NCI-H748 (cell line): Measurements from ENCODE around the gene ZNF622.
"Not testable (repeated sequence)": the region's sequence is repeated elsewhere in the genome, so short reads cannot be mapped to it uniquely, and the experiment has no call there.

Experiments used
- DNase-seq: peaks from one replicate; lab custom pipeline; 2025; ENCODE audit not compliant: unreplicated experiment; lab: John Stamatoyannopoulos, UW

Gene ZNF622

DNA sequence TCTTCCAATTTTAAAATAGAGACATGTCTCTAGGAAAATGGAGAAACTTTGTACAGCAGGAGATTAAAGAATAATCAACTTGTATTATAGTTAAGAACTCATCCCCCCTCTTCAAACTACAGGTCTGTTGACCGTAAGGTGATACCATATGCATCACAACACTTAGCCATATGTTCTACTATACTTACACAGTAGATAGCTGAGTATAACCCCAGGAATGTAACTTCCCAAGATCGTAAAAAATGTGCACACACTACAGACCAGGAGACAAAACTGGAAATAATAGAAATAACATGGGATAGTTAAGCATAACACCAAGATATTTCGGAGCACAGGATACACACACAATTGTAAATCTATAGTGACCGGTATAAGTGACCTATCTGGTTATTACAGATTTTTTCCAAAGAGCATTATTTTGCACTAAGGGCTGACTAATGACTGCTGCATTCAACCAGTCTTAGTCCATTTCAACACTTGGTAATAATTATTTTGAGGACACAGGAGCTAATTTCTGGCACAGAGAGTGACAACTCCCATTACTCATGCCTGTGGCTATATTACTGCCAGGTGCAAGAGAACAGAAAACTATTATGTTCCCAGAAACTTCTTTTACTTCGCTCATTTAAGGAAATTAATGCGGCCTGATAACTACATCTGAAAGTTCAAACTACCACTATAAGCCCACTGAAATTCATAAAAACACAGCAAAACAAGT lies 15.4 kb upstream of the ZNF622 start:
- peak; percentile 53 for DNase-seq

DNA sequence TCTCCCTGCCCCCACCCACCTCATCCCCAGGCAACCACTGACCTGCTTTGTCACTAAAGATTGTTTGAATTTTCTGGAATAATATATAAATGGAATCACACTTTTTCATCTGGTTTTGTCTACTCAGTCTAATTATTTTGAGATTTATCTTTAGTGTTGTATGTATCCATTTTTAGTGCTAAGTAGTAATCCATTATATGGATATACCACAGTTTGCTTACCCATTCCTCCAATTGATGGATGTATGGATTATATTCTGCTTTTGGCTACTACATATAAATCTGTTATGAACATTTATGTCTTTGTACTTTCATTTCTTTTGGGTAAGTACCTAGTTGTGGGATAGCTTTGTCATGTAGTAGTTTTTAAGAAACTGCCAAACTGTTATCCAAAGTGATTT lies 14.5 kb upstream of the ZNF622 start:
- DNase-seq, result no peak

DNA sequence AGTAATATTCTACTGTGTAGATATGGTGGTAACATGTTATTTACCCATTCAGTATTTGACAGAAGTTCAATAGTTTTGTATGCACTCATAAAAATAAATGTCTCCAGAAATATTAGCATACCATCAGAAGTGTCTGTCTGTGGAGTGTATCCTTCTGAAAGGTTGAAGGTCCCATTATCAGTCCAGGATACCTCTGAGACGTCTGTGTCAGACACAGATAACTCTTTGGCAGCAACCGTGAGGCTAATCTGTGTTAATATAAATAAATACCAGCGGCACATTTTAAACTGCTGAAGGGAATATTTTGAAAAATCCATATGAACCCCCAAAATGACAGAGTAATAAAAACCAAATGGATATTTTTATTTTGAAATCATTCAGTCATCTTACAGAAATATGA lies 11.9 kb upstream of the ZNF622 start:
- no peak for DNase-seq

DNA sequence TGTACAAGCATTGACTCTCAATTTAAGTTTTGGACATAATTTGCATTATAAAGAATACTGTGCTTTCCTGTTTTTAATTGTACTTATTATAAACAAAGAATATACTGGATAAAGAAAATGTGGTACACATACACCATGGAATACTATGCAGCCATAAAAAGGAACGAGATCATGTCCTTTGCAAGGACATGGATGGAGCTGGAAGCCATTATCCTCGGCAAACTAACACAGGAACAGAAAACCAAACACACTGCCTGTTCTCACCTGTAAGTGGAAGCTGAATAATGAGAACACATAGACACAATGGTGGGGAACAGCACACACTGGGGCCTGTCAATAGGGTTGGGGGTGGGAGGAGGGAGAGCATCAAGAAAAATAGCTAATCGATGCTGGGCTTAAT lies 10.8 kb upstream of the ZNF622 start:
- DNase-seq, result not testable (repeated sequence)

DNA sequence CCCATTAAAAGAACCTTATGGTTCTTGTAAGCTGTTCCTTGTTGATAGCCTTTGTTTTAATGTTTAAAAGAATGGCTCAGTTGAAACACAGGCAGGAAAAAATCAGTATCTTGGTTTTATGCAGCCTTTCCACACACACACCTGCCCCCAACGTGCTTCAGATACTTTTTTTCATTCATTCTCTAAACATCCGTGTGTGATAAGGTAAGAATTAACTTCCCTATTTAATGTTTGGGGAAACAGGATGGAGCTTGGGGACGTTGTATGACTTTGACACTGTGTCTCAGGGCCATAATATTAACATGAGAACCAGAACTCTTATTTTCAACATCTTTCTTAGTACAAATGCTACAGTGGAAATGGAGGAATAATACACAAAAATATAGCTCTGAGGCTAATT lies 5.8 kb upstream of the ZNF622 start:
- no peak for DNase-seq

DNA sequence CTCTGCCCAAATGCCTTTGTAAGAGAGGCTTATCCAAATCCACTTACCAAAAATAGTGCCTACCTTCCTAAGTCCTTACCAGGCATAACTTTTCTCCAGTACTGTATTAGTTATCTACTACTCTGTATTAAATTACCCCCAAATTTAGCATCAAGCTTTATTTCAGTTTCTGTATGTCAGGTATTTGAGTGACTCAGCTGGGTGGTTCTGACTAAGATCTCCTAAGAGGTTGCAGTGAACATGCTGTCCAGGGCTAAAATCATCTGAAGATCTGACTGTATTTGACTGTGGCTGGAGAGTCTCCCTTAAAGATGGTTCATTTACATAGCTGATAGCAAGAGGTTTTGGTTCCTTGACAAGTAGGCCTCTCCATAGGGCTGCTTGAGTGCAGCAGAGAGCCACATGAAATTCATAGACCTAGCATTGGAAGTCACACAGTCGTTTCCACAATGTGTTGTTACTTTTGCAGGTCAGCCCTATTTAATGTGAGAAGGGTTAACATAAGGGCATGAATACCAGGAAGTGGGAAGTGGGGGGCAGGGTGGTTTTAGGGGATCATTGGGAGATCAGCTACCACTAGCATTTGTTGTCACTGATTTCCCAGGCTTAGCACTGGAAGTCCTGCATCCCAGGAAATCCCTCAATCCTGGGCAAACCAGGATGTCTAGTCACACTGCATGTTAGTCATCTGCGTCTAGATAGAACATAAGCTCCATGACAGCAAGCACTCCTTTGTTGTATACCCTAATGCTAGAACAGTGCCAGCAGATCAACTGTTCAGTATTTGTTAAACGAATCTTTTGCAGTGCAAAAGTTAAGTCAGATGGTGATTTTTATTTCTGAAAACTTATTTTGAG lies 2.0 kb upstream of the ZNF622 start:
- DNase-seq, result no peak

DNA sequence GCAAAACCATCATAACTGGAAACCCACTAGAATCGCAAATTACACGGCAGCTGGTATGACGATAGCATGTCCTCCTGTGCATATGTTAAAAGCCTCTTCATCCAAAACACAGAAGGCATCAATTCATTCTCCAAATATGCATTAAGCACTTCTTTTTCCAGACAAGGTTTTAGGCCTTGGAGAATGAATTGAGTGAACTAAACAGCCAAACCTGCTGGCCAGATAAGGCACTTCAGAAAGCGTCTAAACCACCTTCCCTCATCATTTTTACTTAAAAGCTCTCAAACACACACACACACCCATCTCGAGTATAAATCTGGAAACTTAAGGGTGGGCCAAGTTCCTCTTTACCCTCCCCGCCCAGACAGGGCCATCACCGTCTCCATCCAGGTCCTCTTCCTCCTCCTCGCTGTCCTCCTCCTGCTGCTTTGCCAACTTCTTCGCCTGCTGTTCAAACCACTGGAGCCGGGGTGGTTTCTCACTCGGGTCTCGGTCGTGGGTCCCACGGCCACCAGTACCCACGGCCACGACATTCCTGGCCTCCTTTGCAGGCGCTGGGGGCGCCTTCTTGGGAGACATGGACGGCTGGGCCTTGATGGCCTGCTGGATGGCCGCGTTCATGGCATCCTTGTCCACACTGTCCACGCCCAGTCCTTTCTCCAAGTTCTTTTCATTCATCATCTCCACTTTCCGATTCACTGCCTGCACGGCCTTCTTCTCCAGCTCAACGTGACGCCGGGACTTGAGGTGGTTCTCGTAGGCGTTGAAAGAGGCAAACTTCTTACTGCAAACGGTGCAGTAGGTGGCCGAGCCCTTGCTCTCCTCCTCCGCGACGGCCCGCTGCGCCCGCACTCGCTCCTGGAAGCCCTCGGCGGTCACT lies 696 bp downstream of the ZNF622 start:
- DNase-seq, result no peak

DNA sequence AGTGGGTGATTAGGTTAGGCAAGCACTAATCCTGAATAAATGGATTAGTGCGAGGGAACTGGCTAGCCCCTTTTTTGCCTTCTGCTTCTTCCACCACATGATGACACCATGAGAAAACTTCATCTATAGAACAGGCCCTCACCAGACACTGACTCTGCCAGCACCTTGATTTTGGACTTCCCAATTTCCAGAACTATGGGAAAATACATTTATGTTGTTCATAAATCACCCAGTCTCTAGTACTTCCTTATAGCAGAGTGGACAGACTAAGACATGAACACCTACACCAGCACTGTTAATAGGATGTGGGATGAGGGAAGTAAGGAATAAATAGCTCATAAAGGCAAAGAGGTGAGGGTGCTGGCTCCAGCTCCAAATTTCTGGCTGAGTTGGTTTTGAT lies 1.4 kb downstream of the ZNF622 start:
- DNase-seq, result no peak

DNA sequence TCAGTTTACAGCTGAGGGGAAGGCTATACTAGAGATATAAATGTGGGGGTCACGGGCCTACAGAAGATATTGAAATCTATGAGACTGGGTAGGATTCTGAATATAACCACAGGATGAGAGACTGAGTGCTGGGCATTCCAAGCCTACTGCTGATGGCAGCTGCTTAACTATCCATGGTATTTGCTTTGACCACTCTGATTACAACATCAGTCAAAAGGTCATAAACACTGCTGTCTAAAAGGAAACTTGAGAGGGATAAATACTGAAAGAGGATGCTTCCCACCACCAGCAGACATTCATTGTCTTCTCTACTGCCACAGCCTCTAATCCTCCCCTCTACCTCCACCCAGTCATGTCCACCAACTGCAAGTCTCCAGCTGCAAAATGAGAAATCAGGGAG lies 3.8 kb downstream of the ZNF622 start:
- DNase-seq, result peak; percentile 60

DNA sequence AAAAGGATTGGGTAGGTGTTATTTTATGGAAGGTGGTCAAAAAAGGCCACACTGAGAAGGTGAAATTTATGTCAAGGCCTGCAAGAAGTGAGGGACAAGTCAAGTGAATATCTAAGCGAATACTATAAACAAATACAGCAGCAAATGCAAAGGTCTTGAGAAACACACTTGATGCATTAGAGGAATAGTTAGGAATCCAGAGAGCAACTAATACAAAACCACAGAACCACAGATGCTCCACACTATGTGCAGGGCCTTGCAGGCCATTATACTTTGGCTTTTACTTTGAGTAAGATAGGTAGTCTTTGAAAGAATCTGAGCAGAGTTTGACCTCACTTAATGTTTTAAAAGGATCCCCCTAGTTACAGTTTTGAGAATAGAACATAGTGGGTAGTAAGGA lies 4.6 kb downstream of the ZNF622 start:
- DNase-seq, result no peak

DNA sequence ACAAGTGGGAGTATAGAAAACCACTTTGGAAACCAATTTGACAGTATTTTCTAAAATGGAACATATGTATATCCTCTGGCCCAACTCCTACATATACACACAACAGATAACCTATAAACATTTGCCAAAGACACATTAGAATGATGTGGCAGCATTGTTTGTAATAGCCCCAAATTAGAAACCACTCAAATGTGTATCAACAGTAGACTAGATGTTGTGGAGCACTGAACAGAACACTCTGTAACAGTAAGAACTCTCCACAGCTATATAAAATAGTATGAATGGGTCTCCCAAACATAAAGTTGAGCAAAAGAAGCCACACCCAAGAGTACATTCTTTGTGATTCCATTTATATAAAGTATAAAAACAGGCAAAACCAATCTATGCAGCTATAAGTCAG lies 6.1 kb downstream of the ZNF622 start:
- no peak for DNase-seq

DNA sequence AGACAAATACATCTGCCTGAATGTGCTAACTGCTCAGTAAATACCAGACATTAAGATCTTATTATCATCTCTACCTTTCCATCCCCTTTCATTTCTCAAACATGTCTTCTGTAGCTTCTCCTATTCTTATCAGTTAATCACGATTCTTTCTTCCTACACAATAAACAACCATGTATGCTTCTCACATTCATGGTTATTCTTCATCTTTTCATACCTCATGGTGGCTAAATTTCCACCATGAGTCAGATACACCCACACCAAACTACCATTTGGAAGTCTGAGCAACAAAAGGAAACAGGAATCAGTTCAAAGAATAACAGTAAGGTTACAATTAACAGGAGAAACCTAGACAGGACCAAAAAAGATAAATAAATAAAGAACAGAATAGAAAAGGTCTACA lies 7.7 kb downstream of the ZNF622 start:
- DNase-seq, result no peak

DNA sequence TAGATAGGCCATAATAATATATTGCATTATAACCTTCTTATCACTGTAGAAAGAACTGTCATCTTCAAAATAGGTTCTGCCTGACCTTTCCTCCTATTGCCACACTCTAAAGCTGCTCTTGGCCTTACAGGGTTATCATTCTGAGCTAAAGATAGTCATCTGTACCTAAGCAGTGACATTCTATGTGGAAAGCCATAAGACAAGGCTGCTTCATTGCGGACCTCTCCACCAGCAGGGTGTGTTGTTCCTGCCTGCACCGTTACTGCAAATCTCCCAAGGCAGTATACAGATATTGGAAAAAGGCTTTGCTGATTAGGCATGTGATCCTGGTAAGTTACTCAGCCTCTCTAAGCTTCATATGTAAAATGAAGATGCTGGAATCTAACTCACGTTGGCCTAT lies 8.1 kb downstream of the ZNF622 start:
- peak; percentile 30 for DNase-seq

DNA sequence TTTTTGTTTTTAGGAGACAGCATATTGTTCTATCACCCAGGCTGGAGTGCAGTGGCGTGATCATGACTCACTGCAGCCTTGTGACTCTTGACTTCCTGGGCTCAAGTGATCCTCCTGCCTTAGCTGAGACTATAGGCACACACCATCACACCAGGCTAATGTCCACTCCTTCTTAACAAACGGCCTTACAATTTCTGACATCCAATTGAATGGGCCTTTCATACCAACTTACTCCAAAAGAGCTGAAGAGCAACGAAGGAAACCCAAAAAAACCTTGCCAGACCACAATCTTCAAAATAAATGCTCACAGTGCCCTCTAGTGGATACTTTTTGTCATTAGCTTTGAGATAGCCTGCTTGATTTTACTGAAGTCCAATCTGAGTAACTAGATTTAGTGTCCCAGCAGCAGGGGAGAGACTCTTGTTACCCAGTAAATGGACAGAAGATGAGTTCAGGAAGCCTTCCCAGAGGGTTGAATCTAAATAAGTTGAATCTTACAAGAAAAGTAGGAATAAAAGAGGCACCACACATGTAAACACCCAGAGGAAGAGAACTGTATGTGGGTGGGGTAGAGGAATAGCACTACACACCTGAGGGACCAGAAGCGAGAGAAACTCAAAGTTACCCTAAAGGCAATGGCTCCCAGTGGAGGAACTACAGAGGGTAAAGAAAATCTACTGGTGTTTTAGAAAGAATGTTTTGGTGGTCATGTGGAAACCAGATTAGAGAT lies 9.3 kb downstream of the ZNF622 start:
- DNase-seq, result peak; percentile 89

DNA sequence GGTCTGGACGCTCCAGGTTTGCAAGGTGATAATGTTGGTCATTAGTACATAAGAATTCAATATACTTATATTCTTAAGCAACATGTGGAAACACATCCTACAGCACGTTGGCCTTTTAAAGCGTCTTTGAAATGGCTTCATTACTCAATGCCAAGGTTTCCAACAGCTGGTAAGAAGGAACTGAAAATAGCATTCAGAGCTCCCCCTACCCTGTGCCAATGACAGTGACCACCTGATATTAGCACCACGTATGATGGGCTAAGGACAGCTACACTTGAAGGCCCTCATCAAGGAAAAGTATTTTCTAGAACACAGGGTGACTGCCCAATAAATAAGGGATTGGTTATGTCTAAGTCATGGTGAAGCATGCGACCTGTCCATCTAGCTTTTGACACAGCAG lies 9.9 kb downstream of the ZNF622 start:
- no peak for DNase-seq

DNA sequence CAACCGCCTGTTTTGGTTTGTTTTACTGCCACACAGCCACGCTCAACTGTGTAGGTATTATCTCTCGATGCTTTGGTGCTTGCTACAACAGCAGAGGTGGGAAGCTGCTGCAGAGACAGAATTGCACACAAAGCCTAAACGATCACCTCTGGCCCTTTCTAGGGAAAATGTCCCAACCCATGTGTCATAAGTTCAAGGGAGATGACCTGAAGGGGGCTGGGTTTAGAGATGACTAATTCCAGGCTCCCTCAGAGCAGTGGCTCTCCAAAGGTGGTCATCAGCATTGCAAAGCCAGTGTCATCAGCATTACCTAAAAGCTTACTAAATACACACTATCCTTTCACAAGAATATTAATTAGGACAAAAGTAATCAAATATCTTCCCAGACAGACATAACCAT lies 10.9 kb downstream of the ZNF622 start:
- no peak for DNase-seq

DNA sequence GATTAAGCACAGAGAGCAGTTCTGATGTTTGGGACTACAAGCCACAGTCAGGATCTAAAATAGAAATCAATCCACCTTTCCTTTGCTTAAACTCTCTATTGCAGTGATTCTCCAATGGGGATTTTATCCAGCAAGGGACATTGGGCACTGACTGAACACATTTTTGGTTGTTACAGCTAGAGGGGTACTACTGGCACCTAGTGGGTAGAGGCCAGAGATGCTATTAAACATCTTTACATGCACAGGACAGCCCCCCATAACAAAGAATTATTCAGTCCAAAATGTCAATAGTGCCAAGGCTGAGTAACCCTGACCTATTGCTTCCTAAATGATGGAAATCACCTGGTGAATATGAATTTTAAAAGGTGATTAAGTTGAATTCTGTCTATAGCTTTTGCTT lies 12.0 kb downstream of the ZNF622 start:
- DNase-seq, result peak; percentile 78

DNA sequence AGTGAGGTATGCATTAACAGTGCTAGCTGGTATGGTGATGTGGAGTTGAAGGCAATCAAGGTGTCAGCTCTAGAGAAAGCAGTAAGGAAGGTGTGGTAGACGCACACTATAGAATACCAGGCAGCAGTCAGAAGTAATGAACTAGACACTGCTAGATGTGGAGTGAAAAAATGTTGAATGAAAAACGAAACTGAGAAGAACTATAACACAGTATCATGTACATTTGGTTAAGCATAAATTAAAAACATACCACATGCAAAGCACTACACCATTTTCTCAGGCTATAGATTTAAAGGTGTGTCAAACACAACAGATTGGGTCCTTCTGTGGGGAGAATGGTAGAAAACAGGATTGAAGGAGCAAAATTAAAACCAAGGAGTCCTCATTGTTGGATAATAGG lies 15.4 kb downstream of the ZNF622 start:
- no peak for DNase-seq

DNA sequence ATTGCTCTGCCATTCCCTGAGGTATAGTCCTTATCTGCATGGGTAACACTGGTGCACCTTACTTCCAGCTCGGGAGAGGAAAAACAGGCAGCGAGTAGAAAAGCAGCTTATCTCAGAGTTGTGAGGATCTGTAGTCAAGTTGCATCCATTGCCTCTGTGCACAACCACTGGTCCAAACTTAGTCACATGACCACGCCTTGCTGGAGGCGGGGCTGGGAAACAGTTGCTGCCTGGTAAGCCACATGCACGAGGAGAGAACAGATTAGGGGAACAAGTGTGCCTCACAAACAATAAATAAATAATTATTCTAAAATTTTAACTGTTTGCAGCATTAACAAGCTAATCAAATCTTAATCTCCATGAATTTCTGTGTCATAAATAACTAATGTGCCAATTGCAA lies 18.6 kb downstream of the ZNF622 start:
- DNase-seq, result no peak

DNA sequence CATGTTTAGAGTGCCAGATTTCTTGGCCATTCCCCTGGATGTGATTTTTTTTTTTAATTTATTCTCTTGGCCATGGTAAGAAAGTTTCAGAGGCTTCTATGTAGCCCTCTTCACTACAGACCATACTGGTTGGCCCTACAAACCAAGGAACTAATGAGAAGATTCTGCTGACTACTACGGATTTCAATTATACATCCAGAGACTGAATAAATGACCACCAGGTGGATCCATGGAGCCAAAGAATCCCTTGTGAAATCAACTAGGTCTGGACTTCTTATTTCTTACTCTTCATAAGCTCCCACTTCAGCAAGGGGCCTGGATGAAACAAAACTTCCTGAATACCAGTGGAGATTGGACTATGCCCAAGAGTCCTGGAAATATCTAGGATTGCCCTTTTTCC lies 27.6 kb downstream of the ZNF622 start:
- DNase-seq, result peak; percentile 49
